C4-2B (cell line): ENCODE measurements around the gene COL9A1.

Source experiments
- CTCF ChIP-seq: fragments of 450-650 bp; conservative IDR thresholded peaks from 2 replicates; pipeline ENCODE4 v1.5.1; 2017; ENCODE audit warnings: mild to moderate bottlenecking
- ZFX ChIP-seq: fragments of 450-650 bp; IDR thresholded peaks from 2 replicates; pipeline ENCODE4 v1.6.1; 2017

GRCh38 chr6:70222439-70222749, 80.5 kb downstream of the COL9A1 start:
- TF ChIP-seq CTCF (no peak), ZFX (no peak)
